NCI-H526 (cell line): ENCODE results near the gene ZNF746.
"Not testable (repeated sequence)": the region's sequence is repeated elsewhere in the genome, so short reads cannot be mapped to it uniquely, and the experiment has no call there.

Experiments used
- DNase-seq, 2 experiments: peaks; one replicate each; lab custom pipeline; 2025; lab: John Stamatoyannopoulos, UW

ZNF746 gene

GRCh38 chr7:149459540-149460452 is 37.8 kb downstream of the ZNF746 start:
- peak in 1 of 2 experiments; percentile 63 for DNase-seq

- DNase-seq = peak in 1 of 2 experiments; percentile 25
Measured at GRCh38 chr7:149459201-149459539, 38.4 kb downstream of the ZNF746 start.

GRCh38 chr7:149458235-149458634 is 39.4 kb downstream of the ZNF746 start:
- no peak for DNase-seq

- DNase-seq = no peak
Measured at GRCh38 chr7:149457766-149458165, 39.8 kb downstream of the ZNF746 start.

GRCh38 chr7:149456506-149457421 is 40.8 kb downstream of the ZNF746 start:
- no peak for DNase-seq

GRCh38 chr7:149455175-149455950 is 42.2 kb downstream of the ZNF746 start:
- DNase-seq = no peak

GRCh38 chr7:149454750-149455149 is 42.9 kb downstream of the ZNF746 start:
- DNase-seq = no peak

- DNase-seq = no peak
Measured at GRCh38 chr7:149454006-149454405, 43.6 kb downstream of the ZNF746 start.

GRCh38 chr7:149450821-149451220 is 46.8 kb downstream of the ZNF746 start:
- DNase-seq = no peak

GRCh38 chr7:149449897-149450296 is 47.7 kb downstream of the ZNF746 start:
- no peak for DNase-seq

- no peak for DNase-seq
Measured at GRCh38 chr7:149448961-149449360, 48.6 kb downstream of the ZNF746 start.

GRCh38 chr7:149446026-149446425 is 51.6 kb downstream of the ZNF746 start:
- not testable (repeated sequence) for DNase-seq

- no peak for DNase-seq
Measured at GRCh38 chr7:149444287-149444686, 53.3 kb downstream of the ZNF746 start.

GRCh38 chr7:149443523-149443922 is 54.1 kb downstream of the ZNF746 start:
- no peak for DNase-seq

GRCh38 chr7:149442924-149443323 is 54.7 kb downstream of the ZNF746 start:
- DNase-seq = no peak

- DNase-seq = no peak
Measured at GRCh38 chr7:149440222-149440621, 57.4 kb downstream of the ZNF746 start.

GRCh38 chr7:149436358-149436757 is 61.3 kb downstream of the ZNF746 start:
- DNase-seq = no peak

- DNase-seq = no peak
Measured at GRCh38 chr7:149433124-149433523, 64.5 kb downstream of the ZNF746 start.

- DNase-seq = no peak
Measured at GRCh38 chr7:149432121-149432691, 65.4 kb downstream of the ZNF746 start.

GRCh38 chr7:149431486-149432120 is 66.0 kb downstream of the ZNF746 start:
- DNase-seq = no peak

- no peak for DNase-seq
Measured at GRCh38 chr7:149430192-149430591, 67.4 kb downstream of the ZNF746 start.
